H9 (cell line): Measurements from ENCODE around the gene VWA8. TPM values are rescaled to one million over a fixed set of nuclear protein-coding genes. Genes with fewer than 3 reads are reported as not detected.

Experiments used
- DNase-seq: peaks from one replicate; pipeline ENCODE4 v3.0.0-alpha.2; 2017
- H2AFZ ChIP-seq: one replicate; pipeline ENCODE4 v1.6.1; 2013; ENCODE audit warnings: mild to moderate bottlenecking, low read length, control low read depth, moderate library complexity
- H2AK5ac ChIP-seq: 2 replicates; pipeline ENCODE4 v1.6.1; 2013; ENCODE audit warnings: low read length, control low read depth, mixed read lengths; ENCODE audit not compliant: insufficient read length
- H2BK120ac ChIP-seq: one replicate; pipeline ENCODE4 v1.6.1; 2013; ENCODE audit warnings: low read depth, mild to moderate bottlenecking, low read length, control low read depth, inconsistent platforms; ENCODE audit not compliant: poor library complexity, severe bottlenecking
- H2BK12ac ChIP-seq: 2 replicates; pipeline ENCODE4 v1.6.1; 2013; ENCODE audit warnings: low read length, control low read depth, mixed read lengths, low read depth; ENCODE audit not compliant: insufficient read length
- H2BK15ac ChIP-seq: 2 replicates; pipeline ENCODE4 v1.6.1; 2013; ENCODE audit warnings: low read depth, low read length, control low read depth
- H2BK20ac ChIP-seq: one replicate; pipeline ENCODE4 v1.6.1; 2013; ENCODE audit warnings: low read depth, mild to moderate bottlenecking, low read length, control low read depth, inconsistent platforms; ENCODE audit not compliant: poor library complexity, severe bottlenecking
- H2BK5ac ChIP-seq: 2 replicates; pipeline ENCODE4 v1.6.1; 2013; ENCODE audit warnings: low read length, control low read depth, mixed read lengths; ENCODE audit not compliant: insufficient read length
- H3K14ac ChIP-seq: 2 replicates; pipeline ENCODE4 v1.6.1; 2013; ENCODE audit warnings: low read length, control low read depth; ENCODE audit not compliant: insufficient read depth
- H3K18ac ChIP-seq: 2 replicates; pipeline ENCODE4 v1.6.1; 2013; ENCODE audit warnings: low read depth, mild to moderate bottlenecking, mixed read lengths, low read length, control low read depth; ENCODE audit not compliant: insufficient read length
- H3K23ac ChIP-seq: 2 replicates; pipeline ENCODE4 v1.6.1; 2013; ENCODE audit warnings: low read length, control low read depth, mixed read lengths, low read depth; ENCODE audit not compliant: insufficient read length
- H3K23me2 ChIP-seq: 2 replicates; pipeline ENCODE4 v1.6.1; 2013; ENCODE audit warnings: low read depth, mild to moderate bottlenecking, mixed read lengths, low read length, control low read depth; ENCODE audit not compliant: insufficient read length, poor library complexity, severe bottlenecking
- H3K27ac ChIP-seq: 2 replicates; pipeline ENCODE4 v1.5.1; 2013; ENCODE audit warnings: low read length, control low read depth, mixed read lengths, low read depth; ENCODE audit not compliant: insufficient read length
- H3K27me3 ChIP-seq: 2 replicates; pipeline ENCODE4 v1.6.1; 2013; ENCODE audit warnings: low read length, control low read depth, inconsistent platforms; ENCODE audit not compliant: insufficient read depth
- H3K4ac ChIP-seq: 2 replicates; pipeline ENCODE4 v1.6.1; 2013; ENCODE audit warnings: low read depth, mild to moderate bottlenecking, control low read depth, inconsistent platforms, low read length, moderate library complexity
- H3K4me1 ChIP-seq: 2 replicates; pipeline ENCODE4 v1.6.1; 2013; ENCODE audit warnings: low read length, control low read depth, inconsistent platforms; ENCODE audit not compliant: insufficient read depth
- H3K4me2 ChIP-seq: 2 replicates; pipeline ENCODE4 v1.6.1; 2013; ENCODE audit warnings: low read length, control low read depth, mixed read lengths; ENCODE audit not compliant: insufficient read length, insufficient read depth
- H3K56ac ChIP-seq: 2 replicates; pipeline ENCODE4 v1.6.1; 2013; ENCODE audit warnings: low read depth, mild to moderate bottlenecking, mixed read lengths, low read length, control low read depth; ENCODE audit not compliant: insufficient read length
- H3K79me1 ChIP-seq: 2 replicates; pipeline ENCODE4 v1.6.1; 2013; ENCODE audit warnings: low read depth, mild to moderate bottlenecking, moderate library complexity, low read length, control low read depth, inconsistent platforms; ENCODE audit not compliant: insufficient read depth, poor library complexity, severe bottlenecking
- H3K79me2 ChIP-seq: 2 replicates; pipeline ENCODE4 v1.6.1; 2013; ENCODE audit warnings: low read length, control low read depth, inconsistent platforms; ENCODE audit not compliant: insufficient read depth
- H3K9ac ChIP-seq: 2 replicates; pipeline ENCODE4 v1.6.1; 2013; ENCODE audit warnings: low read length, control low read depth, mixed read lengths; ENCODE audit not compliant: insufficient read length; ENCODE audit errors: extremely low read depth
- H3K9me3 ChIP-seq: one replicate; pipeline ENCODE4 v1.6.1; 2013; ENCODE audit warnings: low read depth, low read length, inconsistent platforms; ENCODE audit not compliant: control insufficient read depth
- H3T11ph ChIP-seq: one replicate; pipeline ENCODE4 v1.6.1; 2013; ENCODE audit warnings: mild to moderate bottlenecking, low read length, control low read depth, inconsistent platforms
- H4K20me1 ChIP-seq: one replicate; pipeline ENCODE4 v1.6.1; 2013; ENCODE audit not compliant: control insufficient read depth, insufficient read length, insufficient read depth
- H4K5ac ChIP-seq: 2 replicates; pipeline ENCODE4 v1.6.1; 2013; ENCODE audit warnings: low read depth, mild to moderate bottlenecking, mixed read lengths, low read length, control low read depth; ENCODE audit not compliant: insufficient read length
- H4K8ac ChIP-seq: replicated peaks from 2 replicates; pipeline ENCODE4 v1.6.1; 2013; ENCODE audit warnings: low read length, control low read depth, mixed read lengths, low read depth; ENCODE audit not compliant: insufficient read length
- H4K91ac ChIP-seq: 2 replicates; pipeline ENCODE4 v1.6.1; 2013; ENCODE audit warnings: low read depth, mild to moderate bottlenecking, moderate library complexity, mixed read lengths, low read length, control low read depth; ENCODE audit not compliant: insufficient read length
- H3K27ac Mint-ChIP-seq, 3 experiments: 2 replicates in 2 of 3; 3 replicates in 1 of 3; pipeline ENCODE4 v1.8.0; 2020 to 2021; ENCODE audit warnings: mixed read lengths in 3 of 3, mild to moderate bottlenecking in 1 of 3, moderate library complexity in 1 of 3
- H3K27me3 Mint-ChIP-seq: 2 replicates; pipeline ENCODE4 v1.8.0; 2021; ENCODE audit warnings: low read depth, mild to moderate bottlenecking, moderate library complexity, mixed read lengths
- H3K36me3 Mint-ChIP-seq, 3 experiments: 2 replicates in 2 of 3; 3 replicates in 1 of 3; pipeline ENCODE4 v1.8.0; 2020 to 2021; ENCODE audit warnings: low read depth in 3 of 3, mixed read lengths in 3 of 3; ENCODE audit not compliant: insufficient read depth in 1 of 3
- H3K4me1 Mint-ChIP-seq, 2 experiments: 2 replicates each; pipeline ENCODE4 v1.8.0; 2020; ENCODE audit warnings: mixed read lengths in 2 of 2
- H3K4me3 Mint-ChIP-seq, 2 experiments: 2 replicates in 1 of 2; 3 replicates in 1 of 2; pipeline ENCODE4 v1.8.0; 2020 to 2021; ENCODE audit warnings: mild to moderate bottlenecking in 2 of 2, mixed read lengths in 2 of 2, moderate library complexity in 1 of 2
- H3K9me3 Mint-ChIP-seq, 2 experiments: 2 replicates in 1 of 2; 3 replicates in 1 of 2; pipeline ENCODE4 v1.8.0; 2020; ENCODE audit warnings: mild to moderate bottlenecking in 2 of 2, mixed read lengths in 2 of 2, moderate library complexity in 1 of 2
- CTCF ChIP-seq: fragments of 200-600 bp; sonication (generic); conservative IDR thresholded peaks from 3 replicates; pipeline ENCODE4 v1.8.0; 2021; ENCODE audit warnings: antibody characterized with exemption, mild to moderate bottlenecking
- WGBS: extraction: QIAGEN DNeasy Blood & Tissue Kit; methylation state at CpG from one replicate; pipeline ENCODE4 v1.1.7; 2013; ENCODE audit warnings: missing lambda C conversion rate, low lambda C conversion rate, mixed read lengths; ENCODE audit not compliant: insufficient read length; ENCODE audit errors: extremely low coverage; 5-methylcytosine and 5-hydroxymethylcytosine counted together
- total RNA-seq: library from RNA; stranded (reverse); gene quantifications from 2 replicates; pipeline ENCODE4 v1.2.1, GENCODE V29; 2021

The VWA8 gene
- total RNA-seq, 1 experiment from 2014 or later, result 17.4 TPM

- H2AK5ac ChIP-seq, result no peak overlapping the region
- no peak for TF ChIP-seq CTCF
- Mint-ChIP-seq H3K4me3 (no peak overlapping the region), H3K27ac (no peak overlapping the region), H3K9me3 (no peaks in the 10 kb centered on the region), H3K27me3 (no peaks in the 10 kb centered on the region), H3K36me3 (peaks cover 0 to 2% (median 1%) of the 10 kb centered on the region in 3 experiments; a peak in 2 of 7 replicates), H3K4me1 (no peaks in the 10 kb centered on the region)
- no peak overlapping the region for H2BK20ac ChIP-seq
- H2AFZ ChIP-seq, result no peak overlapping the region
- no peak overlapping the region for H3K27ac ChIP-seq
- no peak overlapping the region for H3K14ac ChIP-seq
- no peak overlapping the region for H2BK15ac ChIP-seq
- H3K18ac ChIP-seq, result no peak overlapping the region
- H4K8ac ChIP-seq, result no peak overlapping the region
- H3K9me3 ChIP-seq, result no peaks in the 10 kb centered on the region
- H4K20me1 ChIP-seq, result no peaks in the 10 kb centered on the region
- H3K79me1 ChIP-seq, result no peaks in the 10 kb centered on the region
- H2BK5ac ChIP-seq, result no peak overlapping the region
- H4K91ac ChIP-seq, result no peak overlapping the region
- WGBS, result no CpG with 5 or more reads among the region's 3 CpGs
- no peak overlapping the region for H3K4ac ChIP-seq
- H2BK120ac ChIP-seq, result no peak overlapping the region
- no peaks in the 10 kb centered on the region for H3K4me1 ChIP-seq
- H3T11ph ChIP-seq, result no peak overlapping the region
- no peaks in the 10 kb centered on the region for H3K79me2 ChIP-seq
- H3K23ac ChIP-seq, result no peak overlapping the region
- no peak overlapping the region for H4K5ac ChIP-seq
- H2BK12ac ChIP-seq, result no peak overlapping the region
- no peak overlapping the region for H3K4me2 ChIP-seq
- no peaks in the 10 kb centered on the region for H3K27me3 ChIP-seq
- H3K9ac ChIP-seq, result no peak overlapping the region
- DNase-seq, result no peak
- H3K23me2 ChIP-seq, result no peaks in the 10 kb centered on the region
- H3K56ac ChIP-seq, result no peak overlapping the region
Observed at GRCh38 chr13:41599619-41600018, 361.3 kb downstream of the VWA8 start.
